ENCODE data around the gene NOL4L. TPM values are rescaled to one million over a fixed set of nuclear protein-coding genes. Genes with fewer than 3 reads are reported as not detected.

The NOL4L gene
- total and polyA plus RNA-seq, 2 experiments from 2014 or later, result 38.8 to 39.2 TPM

DNA sequence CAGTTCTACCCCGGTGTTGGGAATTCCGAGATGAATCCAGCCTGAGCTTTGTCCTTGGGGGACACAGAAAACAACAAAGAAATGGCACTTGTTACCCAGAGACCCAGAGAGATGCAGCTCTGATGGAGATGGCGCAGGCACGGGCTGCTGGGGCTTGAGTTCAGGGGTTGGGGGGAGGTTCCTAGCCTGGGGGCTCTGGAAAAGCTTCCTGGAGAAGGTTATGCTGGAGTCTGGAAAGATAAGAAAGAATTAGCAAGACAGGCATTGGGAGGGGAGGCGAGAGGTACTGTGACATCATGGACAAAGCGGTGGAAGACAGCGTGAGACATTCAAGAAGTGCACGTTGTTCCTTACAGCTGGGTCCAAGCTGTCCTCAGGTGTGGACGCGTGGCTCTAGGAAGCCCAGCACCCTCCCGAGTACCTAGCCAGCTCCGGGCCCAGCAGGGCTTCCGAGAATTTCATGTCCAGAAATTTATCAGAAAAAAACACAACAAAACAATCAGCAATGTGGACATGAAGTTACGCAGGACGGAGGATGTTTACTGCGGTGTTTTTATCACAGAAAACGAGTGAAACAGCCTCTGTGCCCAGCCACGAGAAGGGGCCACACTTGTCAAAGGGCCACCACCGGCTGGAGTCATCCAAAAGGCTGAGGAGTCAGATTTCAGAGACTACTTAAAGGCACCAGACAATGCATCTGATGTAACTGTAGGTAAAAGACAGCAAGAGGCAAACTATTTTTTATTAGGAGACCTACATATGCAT lies 49.1 kb upstream of the NOL4L start:
- Histone ChIP-seq H3K4me3 (no peak overlapping the region), H3K4me1 (ENCODE audit: insufficient read depth) (peaks cover 17% of the 10 kb centered on the region; the same call in 1 of the 2 replicates), H3F3A (replicated peaks; ENCODE audit: low read depth) (peaks cover 34% of the 10 kb centered on the region), H3K79me2 (replicated peaks; ENCODE audit: insufficient read depth) (no peaks in the 10 kb centered on the region), H3K9me2 (ENCODE audit: insufficient read depth) (no peaks in the 10 kb centered on the region), H3K4me2 (no peak overlapping the region), H2AFZ (peak overlapping the region; percentile 91), H4K20me1 (replicated peaks; ENCODE audit: insufficient read depth) (no peaks in the 10 kb centered on the region), H3K27me3 (ENCODE audit: insufficient read depth) (no peaks in the 10 kb centered on the region), H3K27ac (ENCODE audit: low read depth) (peak overlapping the region; percentile 57; the same call in 1 of the 2 replicates), H3K36me3 (ENCODE audit: insufficient read depth) (no peaks in the 10 kb centered on the region)
- no peak for ATAC-seq
- Mint-ChIP-seq H3K4me1 (peaks cover 22% of the 10 kb centered on the region), H3K27ac (no peak overlapping the region), H3K4me3 (peak overlapping the region; percentile 2; the same call in 1 of the 3 replicates), H3K36me3 (ENCODE audit: low read depth) (no peaks in the 10 kb centered on the region), H3K9me3 (no peaks in the 10 kb centered on the region), H3K27me3 (ENCODE audit: insufficient read depth, low read depth, poor library complexity) (peaks cover 15% of the 10 kb centered on the region)
- TF ChIP-seq, protein P1, sequence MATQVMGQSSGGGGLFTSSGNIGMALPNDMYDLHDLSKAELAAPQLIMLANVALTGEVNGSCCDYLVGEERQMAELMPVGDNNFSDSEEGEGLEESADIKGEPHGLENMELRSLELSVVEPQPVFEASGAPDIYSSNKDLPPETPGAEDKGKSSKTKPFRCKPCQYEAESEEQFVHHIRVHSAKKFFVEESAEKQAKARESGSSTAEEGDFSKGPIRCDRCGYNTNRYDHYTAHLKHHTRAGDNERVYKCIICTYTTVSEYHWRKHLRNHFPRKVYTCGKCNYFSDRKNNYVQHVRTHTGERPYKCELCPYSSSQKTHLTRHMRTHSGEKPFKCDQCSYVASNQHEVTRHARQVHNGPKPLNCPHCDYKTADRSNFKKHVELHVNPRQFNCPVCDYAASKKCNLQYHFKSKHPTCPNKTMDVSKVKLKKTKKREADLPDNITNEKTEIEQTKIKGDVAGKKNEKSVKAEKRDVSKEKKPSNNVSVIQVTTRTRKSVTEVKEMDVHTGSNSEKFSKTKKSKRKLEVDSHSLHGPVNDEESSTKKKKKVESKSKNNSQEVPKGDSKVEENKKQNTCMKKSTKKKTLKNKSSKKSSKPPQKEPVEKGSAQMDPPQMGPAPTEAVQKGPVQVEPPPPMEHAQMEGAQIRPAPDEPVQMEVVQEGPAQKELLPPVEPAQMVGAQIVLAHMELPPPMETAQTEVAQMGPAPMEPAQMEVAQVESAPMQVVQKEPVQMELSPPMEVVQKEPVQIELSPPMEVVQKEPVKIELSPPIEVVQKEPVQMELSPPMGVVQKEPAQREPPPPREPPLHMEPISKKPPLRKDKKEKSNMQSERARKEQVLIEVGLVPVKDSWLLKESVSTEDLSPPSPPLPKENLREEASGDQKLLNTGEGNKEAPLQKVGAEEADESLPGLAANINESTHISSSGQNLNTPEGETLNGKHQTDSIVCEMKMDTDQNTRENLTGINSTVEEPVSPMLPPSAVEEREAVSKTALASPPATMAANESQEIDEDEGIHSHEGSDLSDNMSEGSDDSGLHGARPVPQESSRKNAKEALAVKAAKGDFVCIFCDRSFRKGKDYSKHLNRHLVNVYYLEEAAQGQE (IDR thresholded peaks at IDR 0.05; ENCODE audit: unreplicated experiment), result no peak
- TF ChIP-seq POLR2AphosphoS5 (IDR thresholded peaks at IDR 0.05; ENCODE audit: low read depth), result no peak
- TF ChIP-seq, protein P2, sequence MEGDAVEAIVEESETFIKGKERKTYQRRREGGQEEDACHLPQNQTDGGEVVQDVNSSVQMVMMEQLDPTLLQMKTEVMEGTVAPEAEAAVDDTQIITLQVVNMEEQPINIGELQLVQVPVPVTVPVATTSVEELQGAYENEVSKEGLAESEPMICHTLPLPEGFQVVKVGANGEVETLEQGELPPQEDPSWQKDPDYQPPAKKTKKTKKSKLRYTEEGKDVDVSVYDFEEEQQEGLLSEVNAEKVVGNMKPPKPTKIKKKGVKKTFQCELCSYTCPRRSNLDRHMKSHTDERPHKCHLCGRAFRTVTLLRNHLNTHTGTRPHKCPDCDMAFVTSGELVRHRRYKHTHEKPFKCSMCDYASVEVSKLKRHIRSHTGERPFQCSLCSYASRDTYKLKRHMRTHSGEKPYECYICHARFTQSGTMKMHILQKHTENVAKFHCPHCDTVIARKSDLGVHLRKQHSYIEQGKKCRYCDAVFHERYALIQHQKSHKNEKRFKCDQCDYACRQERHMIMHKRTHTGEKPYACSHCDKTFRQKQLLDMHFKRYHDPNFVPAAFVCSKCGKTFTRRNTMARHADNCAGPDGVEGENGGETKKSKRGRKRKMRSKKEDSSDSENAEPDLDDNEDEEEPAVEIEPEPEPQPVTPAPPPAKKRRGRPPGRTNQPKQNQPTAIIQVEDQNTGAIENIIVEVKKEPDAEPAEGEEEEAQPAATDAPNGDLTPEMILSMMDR (conservative IDR thresholded peaks at IDR 0.05; ENCODE audit: low read depth in 2 of 2), result no peak
- TF ChIP-seq, protein P3, sequence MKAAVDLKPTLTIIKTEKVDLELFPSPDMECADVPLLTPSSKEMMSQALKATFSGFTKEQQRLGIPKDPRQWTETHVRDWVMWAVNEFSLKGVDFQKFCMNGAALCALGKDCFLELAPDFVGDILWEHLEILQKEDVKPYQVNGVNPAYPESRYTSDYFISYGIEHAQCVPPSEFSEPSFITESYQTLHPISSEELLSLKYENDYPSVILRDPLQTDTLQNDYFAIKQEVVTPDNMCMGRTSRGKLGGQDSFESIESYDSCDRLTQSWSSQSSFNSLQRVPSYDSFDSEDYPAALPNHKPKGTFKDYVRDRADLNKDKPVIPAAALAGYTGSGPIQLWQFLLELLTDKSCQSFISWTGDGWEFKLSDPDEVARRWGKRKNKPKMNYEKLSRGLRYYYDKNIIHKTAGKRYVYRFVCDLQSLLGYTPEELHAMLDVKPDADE (IDR thresholded peaks at IDR 0.05), result no peak
- no peak for TF ChIP-seq JUNB (IDR thresholded peaks at IDR 0.05; ENCODE audit: unreplicated experiment)
- TF ChIP-seq EZH2 (IDR thresholded peaks at IDR 0.05; ENCODE audit: low read depth, unreplicated experiment), result no peak
- TF ChIP-seq, protein P4, sequence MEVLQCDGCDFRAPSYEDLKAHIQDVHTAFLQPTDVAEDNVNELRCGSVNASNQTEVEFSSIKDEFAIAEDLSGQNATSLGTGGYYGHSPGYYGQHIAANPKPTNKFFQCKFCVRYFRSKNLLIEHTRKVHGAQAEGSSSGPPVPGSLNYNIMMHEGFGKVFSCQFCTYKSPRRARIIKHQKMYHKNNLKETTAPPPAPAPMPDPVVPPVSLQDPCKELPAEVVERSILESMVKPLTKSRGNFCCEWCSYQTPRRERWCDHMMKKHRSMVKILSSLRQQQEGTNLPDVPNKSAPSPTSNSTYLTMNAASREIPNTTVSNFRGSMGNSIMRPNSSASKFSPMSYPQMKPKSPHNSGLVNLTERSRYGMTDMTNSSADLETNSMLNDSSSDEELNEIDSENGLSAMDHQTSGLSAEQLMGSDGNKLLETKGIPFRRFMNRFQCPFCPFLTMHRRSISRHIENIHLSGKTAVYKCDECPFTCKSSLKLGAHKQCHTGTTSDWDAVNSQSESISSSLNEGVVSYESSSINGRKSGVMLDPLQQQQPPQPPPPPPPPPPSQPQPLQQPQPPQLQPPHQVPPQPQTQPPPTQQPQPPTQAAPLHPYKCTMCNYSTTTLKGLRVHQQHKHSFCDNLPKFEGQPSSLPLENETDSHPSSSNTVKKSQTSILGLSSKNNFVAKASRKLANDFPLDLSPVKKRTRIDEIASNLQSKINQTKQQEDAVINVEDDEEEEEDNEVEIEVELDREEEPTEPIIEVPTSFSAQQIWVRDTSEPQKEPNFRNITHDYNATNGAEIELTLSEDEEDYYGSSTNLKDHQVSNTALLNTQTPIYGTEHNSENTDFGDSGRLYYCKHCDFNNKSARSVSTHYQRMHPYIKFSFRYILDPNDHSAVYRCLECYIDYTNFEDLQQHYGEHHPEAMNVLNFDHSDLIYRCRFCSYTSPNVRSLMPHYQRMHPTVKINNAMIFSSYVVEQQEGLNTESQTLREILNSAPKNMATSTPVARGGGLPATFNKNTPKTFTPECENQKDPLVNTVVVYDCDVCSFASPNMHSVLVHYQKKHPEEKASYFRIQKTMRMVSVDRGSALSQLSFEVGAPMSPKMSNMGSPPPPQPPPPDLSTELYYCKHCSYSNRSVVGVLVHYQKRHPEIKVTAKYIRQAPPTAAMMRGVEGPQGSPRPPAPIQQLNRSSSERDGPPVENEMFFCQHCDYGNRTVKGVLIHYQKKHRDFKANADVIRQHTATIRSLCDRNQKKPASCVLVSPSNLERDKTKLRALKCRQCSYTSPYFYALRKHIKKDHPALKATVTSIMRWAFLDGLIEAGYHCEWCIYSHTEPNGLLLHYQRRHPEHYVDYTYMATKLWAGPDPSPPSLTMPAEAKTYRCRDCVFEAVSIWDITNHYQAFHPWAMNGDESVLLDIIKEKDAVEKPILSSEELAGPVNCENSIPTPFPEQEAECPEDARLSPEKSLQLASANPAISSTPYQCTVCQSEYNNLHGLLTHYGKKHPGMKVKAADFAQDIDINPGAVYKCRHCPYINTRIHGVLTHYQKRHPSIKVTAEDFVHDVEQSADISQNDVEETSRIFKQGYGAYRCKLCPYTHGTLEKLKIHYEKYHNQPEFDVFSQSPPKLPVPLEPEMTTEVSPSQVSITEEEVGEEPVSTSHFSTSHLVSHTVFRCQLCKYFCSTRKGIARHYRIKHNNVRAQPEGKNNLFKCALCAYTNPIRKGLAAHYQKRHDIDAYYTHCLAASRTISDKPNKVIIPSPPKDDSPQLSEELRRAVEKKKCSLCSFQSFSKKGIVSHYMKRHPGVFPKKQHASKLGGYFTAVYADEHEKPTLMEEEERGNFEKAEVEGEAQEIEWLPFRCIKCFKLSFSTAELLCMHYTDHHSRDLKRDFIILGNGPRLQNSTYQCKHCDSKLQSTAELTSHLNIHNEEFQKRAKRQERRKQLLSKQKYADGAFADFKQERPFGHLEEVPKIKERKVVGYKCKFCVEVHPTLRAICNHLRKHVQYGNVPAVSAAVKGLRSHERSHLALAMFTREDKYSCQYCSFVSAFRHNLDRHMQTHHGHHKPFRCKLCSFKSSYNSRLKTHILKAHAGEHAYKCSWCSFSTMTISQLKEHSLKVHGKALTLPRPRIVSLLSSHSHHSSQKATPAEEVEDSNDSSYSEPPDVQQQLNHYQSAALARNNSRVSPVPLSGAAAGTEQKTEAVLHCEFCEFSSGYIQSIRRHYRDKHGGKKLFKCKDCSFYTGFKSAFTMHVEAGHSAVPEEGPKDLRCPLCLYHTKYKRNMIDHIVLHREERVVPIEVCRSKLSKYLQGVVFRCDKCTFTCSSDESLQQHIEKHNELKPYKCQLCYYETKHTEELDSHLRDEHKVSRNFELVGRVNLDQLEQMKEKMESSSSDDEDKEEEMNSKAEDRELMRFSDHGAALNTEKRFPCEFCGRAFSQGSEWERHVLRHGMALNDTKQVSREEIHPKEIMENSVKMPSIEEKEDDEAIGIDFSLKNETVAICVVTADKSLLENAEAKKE (CRISPR knock-in tag; IDR thresholded peaks at IDR 0.05), result no peak
- TF ChIP-seq STAT1 (IDR thresholded peaks at IDR 0.05; ENCODE audit: unreplicated experiment), result no peak
- TF ChIP-seq CREB1 (CRISPR knock-in tag; IDR thresholded peaks at IDR 0.05; ENCODE audit: low read depth), result no peak
- TF ChIP-seq EZH2phosphoT487 (IDR thresholded peaks at IDR 0.05; ENCODE audit: unreplicated experiment), result no peak
- no peak for TF ChIP-seq NANOG (IDR thresholded peaks at IDR 0.05; ENCODE audit: borderline replicate concordance)
- peak; percentile 50 for DNase-seq (ENCODE audit: low spot score)

Measured in GM23338 (cell line).